ENCODE measurements around the gene KRAS. TPM values are rescaled to one million over a fixed set of nuclear protein-coding genes. Genes with fewer than 3 reads are reported as not detected.
"Not testable (repeated sequence)": the region's sequence is repeated elsewhere in the genome, so short reads cannot be mapped to it uniquely, and the experiment has no call there.

Gene KRAS
- 10 to 100 TPM; 29.0 to 37.0 (median 34.1) TPM for total RNA-seq

DNA sequence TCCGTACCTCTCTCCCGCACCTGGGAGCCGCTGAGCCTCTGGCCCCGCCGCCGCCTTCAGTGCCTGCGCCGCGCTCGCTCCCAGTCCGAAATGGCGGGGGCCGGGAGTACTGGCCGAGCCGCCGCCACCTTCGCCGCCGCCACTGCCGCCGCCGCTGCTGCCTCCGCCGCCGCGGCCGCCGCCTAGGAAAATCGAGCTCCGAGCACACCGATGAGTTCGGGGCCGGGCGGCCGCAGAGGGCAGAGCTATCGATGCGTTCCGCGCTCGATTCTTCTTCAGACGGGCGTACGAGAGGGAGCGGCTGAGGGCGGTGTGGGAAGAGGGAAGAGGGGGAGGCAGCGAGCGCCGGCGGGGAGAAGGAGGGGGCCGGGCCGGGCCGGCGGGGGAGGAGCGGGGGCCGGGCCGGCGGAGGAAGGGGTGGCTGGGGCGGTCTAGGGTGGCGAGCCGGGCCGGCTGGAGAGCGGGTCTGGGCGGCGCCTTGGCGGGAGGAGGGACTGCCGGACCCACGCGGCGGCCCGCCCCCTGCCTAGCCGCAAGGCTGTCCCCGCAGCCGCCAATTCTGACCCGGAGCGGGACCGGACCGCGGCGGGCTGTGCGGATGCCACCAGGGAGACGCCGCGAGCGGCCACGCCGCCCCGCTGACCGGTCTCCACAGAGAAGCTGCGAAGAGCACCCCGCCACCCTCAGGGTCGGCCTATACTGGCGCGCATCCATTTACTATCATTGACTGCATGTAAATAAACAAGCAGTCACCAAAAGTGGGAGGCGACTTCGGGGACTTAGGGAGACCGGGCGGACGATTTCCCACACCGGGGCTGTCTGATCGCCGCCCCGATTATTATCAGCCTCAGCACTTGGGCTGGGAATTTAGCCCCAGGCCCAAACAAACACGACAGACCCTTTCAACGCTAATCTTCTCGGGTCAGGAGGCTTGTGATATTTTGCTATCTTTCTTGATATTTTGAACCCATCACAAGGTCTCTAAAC, at the start of gene KRAS:
TSS of gene KRAS (minus strand) at position 186 of the 987 bp plus-strand sequence.
- intact Hi-C loops (cut with DNase I): loop anchor here (5.0 kb wide), 1 partner anchor 81 kb away; no protein-coding TSS in a partner anchor
- TF ChIP-seq POLR2A (IDR thresholded peaks at IDR 0.05; ENCODE audit: low read depth) (peak; percentile 78), EP300 (IDR thresholded peaks at IDR 0.05) (no peak), POLR2AphosphoS5 (IDR thresholded peaks at IDR 0.05) (peak; percentile 93 to 96)
- TF ChIP-seq, protein P1, sequence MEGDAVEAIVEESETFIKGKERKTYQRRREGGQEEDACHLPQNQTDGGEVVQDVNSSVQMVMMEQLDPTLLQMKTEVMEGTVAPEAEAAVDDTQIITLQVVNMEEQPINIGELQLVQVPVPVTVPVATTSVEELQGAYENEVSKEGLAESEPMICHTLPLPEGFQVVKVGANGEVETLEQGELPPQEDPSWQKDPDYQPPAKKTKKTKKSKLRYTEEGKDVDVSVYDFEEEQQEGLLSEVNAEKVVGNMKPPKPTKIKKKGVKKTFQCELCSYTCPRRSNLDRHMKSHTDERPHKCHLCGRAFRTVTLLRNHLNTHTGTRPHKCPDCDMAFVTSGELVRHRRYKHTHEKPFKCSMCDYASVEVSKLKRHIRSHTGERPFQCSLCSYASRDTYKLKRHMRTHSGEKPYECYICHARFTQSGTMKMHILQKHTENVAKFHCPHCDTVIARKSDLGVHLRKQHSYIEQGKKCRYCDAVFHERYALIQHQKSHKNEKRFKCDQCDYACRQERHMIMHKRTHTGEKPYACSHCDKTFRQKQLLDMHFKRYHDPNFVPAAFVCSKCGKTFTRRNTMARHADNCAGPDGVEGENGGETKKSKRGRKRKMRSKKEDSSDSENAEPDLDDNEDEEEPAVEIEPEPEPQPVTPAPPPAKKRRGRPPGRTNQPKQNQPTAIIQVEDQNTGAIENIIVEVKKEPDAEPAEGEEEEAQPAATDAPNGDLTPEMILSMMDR (IDR thresholded peaks at IDR 0.05): peak in 1 of 3 experiments; percentile 3
- peak; percentile 98 for DNase-seq (ENCODE audit: extremely low spot score)
- peak within 1 kb of the TSS; percentile 80 to 100 (median 98) for H3K4me3 ChIP-seq
- peak within 1 kb of the TSS; percentile 96 to 99 (median 99) for H3K27ac ChIP-seq (replicated peaks in 1 of 4)
- no peaks in the 10 kb centered on the region for H3K9me3 ChIP-seq
- WGBS: 2% methylated on average over 65 of the region's 105 CpGs
- H3K27me3 ChIP-seq: no peaks in the 10 kb centered on the region
- peaks cover 12 to 40% (median 31%) of the 10 kb centered on the region in 4 donors for H3K4me1 ChIP-seq
- H3K36me3 ChIP-seq: no peaks in the 10 kb centered on the region

DNA sequence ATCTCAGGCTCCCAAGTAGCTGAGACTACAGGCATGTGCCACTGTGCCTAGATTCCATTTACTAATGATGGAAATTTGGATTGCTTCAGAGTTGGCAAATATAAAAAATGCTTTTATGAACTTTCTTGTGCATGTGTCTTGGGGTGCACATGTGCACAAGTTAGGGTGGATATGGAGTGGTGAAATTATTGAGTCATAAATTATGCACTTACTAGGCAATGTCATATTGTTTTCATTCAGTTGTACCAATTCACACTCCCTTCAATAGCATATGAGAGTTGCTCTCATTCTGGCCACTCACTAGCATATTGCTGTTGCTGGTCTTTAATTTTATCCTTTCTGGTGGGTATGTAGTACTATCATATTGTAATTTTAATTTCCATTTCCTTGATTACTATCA, 45.7 kb upstream of the KRAS start:
- H3K27me3 ChIP-seq: no peaks in the 10 kb centered on the region
- H3K9me3 ChIP-seq: no peaks in the 10 kb centered on the region
- no peaks in the 10 kb centered on the region for H3K4me1 ChIP-seq
- H3K27ac ChIP-seq (replicated peaks in 1 of 4): no peak overlapping the region
- no peak overlapping the region for H3K4me3 ChIP-seq
- intact Hi-C loops (cut with DNase I): no loop called here
- DNase-seq (ENCODE audit: extremely low spot score): no peak
- no peak for TF ChIP-seq POLR2A (IDR thresholded peaks at IDR 0.05; ENCODE audit: low read depth)
- TF ChIP-seq EP300 (IDR thresholded peaks at IDR 0.05): no peak
- TF ChIP-seq POLR2AphosphoS5 (IDR thresholded peaks at IDR 0.05): no peak
- TF ChIP-seq, protein P1 (IDR thresholded peaks at IDR 0.05): no peak
- H3K36me3 ChIP-seq: no peaks in the 10 kb centered on the region

GRCh38 chr12:25295361-25295760, 44.6 kb upstream of the KRAS start:
- intact Hi-C loops (cut with DNase I): no loop called here
- Histone ChIP-seq H3K4me3 (no peak overlapping the region), H3K9me3 (no peaks in the 10 kb centered on the region), H3K36me3 (no peaks in the 10 kb centered on the region), H3K27ac (replicated peaks in 1 of 4) (no peak overlapping the region), H3K27me3 (no peaks in the 10 kb centered on the region), H3K4me1 (no peaks in the 10 kb centered on the region)
- TF ChIP-seq POLR2A (IDR thresholded peaks at IDR 0.05; ENCODE audit: low read depth) (no peak), POLR2AphosphoS5 (IDR thresholded peaks at IDR 0.05) (no peak), EP300 (IDR thresholded peaks at IDR 0.05) (no peak)
- TF ChIP-seq, protein P1 (IDR thresholded peaks at IDR 0.05): no peak
- 91% methylated on average over 2 of the region's 2 CpGs for WGBS
- DNase-seq (ENCODE audit: extremely low spot score): no peak

DNA sequence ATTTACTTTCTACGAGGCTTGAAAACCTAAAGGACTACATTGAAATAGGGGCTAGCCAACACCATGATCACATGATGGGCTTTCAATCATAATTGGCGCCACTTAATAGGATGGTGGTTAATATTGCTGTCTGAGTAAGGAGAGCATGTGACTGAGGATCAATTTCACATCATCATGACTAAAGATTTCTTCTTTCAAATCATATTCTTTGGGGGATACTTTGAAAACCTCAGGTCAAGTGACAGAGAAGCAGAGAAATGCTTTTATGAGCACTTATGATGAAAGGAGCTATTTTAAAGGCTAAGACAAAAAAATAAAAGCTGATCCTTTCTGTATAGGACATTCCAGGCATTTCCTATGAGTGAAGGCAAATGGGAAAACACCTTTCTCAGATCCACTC, 42.9 kb upstream of the KRAS start:
- H3K27ac ChIP-seq (replicated peaks in 1 of 4): no peak overlapping the region
- no peak overlapping the region for H3K4me3 ChIP-seq
- WGBS: 82% methylated on average over 2 of the region's 2 CpGs
- TF ChIP-seq POLR2AphosphoS5 (IDR thresholded peaks at IDR 0.05) (no peak), POLR2A (IDR thresholded peaks at IDR 0.05; ENCODE audit: low read depth) (no peak), EP300 (IDR thresholded peaks at IDR 0.05) (no peak)
- TF ChIP-seq, protein P1 (IDR thresholded peaks at IDR 0.05): no peak
- no peaks in the 10 kb centered on the region for H3K4me1 ChIP-seq
- no peak for DNase-seq (ENCODE audit: extremely low spot score)
- no peaks in the 10 kb centered on the region for H3K27me3 ChIP-seq
- intact Hi-C loops (cut with DNase I): no loop called here
- no peaks in the 10 kb centered on the region for H3K36me3 ChIP-seq
- H3K9me3 ChIP-seq: no peaks in the 10 kb centered on the region

GRCh38 chr12:25292810-25293221, 42.1 kb upstream of the KRAS start:
- H3K9me3 ChIP-seq; H3K4me3 ChIP-seq; H3K4me1 ChIP-seq; intact Hi-C loops (cut with DNase I); H3K27me3 ChIP-seq; DNase-seq (ENCODE audit: extremely low spot score); H3K36me3 ChIP-seq; H3K27ac ChIP-seq (replicated peaks in 1 of 4): not testable (repeated sequence)
- 79% methylated on average over 5 of the region's 5 CpGs for WGBS
